DOHH2 (cell line): Measurements from ENCODE around the gene AKAP13.

ENCODE experiments used
- EZH2phosphoT487 ChIP-seq: fragments of 200-600 bp; sonication (generic); IDR thresholded peaks from 2 replicates; pipeline ENCODE4 v1.6.1; 2017; ENCODE audit warnings: borderline replicate concordance, mild to moderate bottlenecking, antibody characterized with exemption, low read length, moderate library complexity, mixed read lengths
- TF ChIP-seq, protein P1 (sequence below): fragments of 200-600 bp; sonication (generic); IDR thresholded peaks from one replicate; pipeline ENCODE4 v1.5.1; 2014; ENCODE audit warnings: antibody characterized with exemption, mild to moderate bottlenecking, low read depth, low read length; ENCODE audit not compliant: poor library complexity, severe bottlenecking

DNA sequence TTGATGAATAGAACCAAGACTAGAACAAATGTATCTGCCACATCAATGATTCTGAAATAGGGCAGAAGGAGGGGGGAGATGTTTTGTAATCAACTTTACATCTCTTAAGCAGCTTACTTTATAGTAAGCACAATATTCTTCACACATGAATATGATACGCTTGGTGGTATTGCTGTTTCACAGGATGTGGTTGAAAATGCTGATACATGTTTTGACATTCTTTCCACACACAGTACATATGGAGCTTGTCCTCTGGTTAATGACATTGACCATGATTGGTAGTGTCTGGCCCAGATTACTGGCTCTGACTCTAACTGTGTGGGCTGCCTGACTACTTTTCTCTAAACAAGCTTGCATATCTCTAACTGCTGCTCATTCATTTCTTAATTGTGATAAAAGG lies 245.5 kb downstream of the AKAP13 start:
- TF ChIP-seq, protein P1, sequence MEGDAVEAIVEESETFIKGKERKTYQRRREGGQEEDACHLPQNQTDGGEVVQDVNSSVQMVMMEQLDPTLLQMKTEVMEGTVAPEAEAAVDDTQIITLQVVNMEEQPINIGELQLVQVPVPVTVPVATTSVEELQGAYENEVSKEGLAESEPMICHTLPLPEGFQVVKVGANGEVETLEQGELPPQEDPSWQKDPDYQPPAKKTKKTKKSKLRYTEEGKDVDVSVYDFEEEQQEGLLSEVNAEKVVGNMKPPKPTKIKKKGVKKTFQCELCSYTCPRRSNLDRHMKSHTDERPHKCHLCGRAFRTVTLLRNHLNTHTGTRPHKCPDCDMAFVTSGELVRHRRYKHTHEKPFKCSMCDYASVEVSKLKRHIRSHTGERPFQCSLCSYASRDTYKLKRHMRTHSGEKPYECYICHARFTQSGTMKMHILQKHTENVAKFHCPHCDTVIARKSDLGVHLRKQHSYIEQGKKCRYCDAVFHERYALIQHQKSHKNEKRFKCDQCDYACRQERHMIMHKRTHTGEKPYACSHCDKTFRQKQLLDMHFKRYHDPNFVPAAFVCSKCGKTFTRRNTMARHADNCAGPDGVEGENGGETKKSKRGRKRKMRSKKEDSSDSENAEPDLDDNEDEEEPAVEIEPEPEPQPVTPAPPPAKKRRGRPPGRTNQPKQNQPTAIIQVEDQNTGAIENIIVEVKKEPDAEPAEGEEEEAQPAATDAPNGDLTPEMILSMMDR = no peak
- no peak for TF ChIP-seq EZH2phosphoT487
